ENCODE data around the gene LHFPL4. TPM values are rescaled to one million over a fixed set of nuclear protein-coding genes. Genes with fewer than 3 reads are reported as not detected.
"Not testable (repeated sequence)": the region's sequence is repeated elsewhere in the genome, so short reads cannot be mapped to it uniquely, and the experiment has no call there.

LHFPL4 gene
- polyA plus RNA-seq, 3 donors, result 0.03 TPM; not detected in 1

DNA sequence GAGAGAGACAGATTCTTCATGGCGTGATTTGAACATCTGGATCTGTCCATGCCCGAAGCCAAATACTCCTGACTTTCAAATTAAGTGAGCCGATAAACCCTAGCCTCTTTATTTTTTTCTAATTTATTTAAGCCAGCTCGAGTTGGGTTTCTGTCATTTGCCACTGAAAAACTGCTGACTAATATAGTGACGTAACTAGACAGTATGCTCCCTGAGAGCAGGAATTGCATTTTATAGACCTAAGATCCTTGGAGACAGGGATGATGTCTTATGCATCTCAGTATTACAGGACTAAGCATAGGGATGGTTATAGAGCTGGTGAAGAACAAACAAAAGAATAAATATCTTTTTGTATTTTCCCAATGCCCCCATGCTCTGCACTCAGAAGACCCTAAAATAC, 4.6 kb downstream of the LHFPL4 start:
- no peak for DNase-seq (ENCODE audit: low read depth in 3 of 3, low spot score in 2 of 3)

GRCh38 chr3:9542182-9542581, 11.4 kb downstream of the LHFPL4 start:
- DNase-seq (ENCODE audit: low read depth in 3 of 3, low spot score in 2 of 3), result no peak

- DNase-seq (ENCODE audit: low read depth in 3 of 3, low spot score in 2 of 3), result no peak
These were observed 17.4 kb downstream of the LHFPL4 start for GRCh38 chr3:9536212-9536611.

GRCh38 chr3:9534429-9534828, 19.2 kb downstream of the LHFPL4 start:
- no peak for DNase-seq (ENCODE audit: low read depth in 3 of 3, low spot score in 2 of 3)

- DNase-seq (ENCODE audit: low read depth in 3 of 3, low spot score in 2 of 3), result no peak
These were observed 28.5 kb downstream of the LHFPL4 start for GRCh38 chr3:9525078-9525477.

DNA sequence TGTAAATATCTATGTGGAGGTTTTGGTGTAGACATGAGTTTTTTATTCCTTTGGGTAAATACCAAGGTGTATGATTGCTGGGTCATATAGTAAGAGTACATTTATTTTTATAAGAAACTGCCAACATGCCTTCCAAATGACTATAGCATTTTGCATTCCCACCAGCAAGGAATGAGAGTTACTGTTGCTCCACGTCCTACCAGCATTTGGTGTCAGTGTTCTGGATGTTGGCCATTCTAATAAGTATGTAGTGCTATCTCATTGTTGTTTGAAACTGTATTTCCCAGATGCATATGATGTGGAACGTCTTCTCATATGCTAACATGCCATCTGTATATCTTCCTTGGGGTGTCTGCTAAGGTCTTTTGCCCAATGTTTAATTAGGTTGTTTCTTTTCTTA, 38.7 kb downstream of the LHFPL4 start:
- DNase-seq (ENCODE audit: low read depth in 3 of 3, low spot score in 2 of 3), result no peak

- no peak for DNase-seq (ENCODE audit: low read depth in 3 of 3, low spot score in 2 of 3)
These were observed 39.3 kb downstream of the LHFPL4 start for GRCh38 chr3:9514306-9514705.

DNA sequence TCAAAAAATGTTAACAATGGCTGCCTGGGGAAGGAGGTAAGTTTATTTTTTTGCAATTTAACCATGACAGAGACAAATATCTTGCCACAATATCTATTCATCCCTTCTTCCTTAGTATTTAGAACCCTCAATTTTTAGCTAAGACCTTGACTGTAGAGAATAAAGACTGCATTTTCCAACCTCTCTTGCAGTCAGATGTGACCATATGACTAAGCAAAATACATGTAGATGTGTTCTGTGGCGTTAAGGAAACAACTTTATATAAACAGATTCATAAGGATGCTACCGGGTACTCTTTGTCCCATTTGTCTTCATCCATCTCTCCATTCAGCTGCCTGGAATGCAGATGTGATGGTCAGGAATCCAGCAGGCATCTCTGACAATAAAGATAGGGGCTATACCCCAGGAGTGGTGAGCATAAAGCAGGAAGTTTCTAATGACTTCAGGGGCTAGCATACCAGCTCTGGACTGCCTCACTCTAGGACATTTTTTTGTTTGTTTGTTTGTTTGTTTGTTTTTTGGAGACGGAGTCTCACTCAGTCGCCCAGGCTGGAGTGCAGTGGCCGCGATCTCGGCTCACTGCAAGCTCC, 41.1 kb downstream of the LHFPL4 start:
- DNase-seq (ENCODE audit: low read depth in 3 of 3, low spot score in 2 of 3), result no peak

DNA sequence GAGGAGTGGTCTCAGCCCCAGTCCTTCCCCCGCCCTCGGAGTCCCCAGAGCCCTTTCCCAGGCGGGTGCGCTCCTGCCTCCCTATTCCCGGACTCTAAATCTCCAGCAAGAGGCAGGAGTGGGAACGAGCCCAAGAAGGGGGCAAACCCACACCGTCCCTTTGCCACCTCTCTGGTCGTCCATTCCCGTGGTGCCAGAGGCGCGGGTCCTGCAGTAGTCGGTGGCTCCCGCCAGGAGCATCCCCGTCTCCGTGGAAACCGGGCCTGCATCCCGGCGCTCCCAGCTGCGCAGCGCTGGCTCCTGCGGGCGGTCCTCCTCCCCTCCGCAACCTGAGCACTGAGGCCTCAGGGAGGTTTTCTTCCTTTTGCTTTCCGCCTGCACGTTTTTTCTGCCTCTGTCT, 44.8 kb downstream of the LHFPL4 start:
- no peak for DNase-seq (ENCODE audit: low read depth in 3 of 3, low spot score in 2 of 3)

DNA sequence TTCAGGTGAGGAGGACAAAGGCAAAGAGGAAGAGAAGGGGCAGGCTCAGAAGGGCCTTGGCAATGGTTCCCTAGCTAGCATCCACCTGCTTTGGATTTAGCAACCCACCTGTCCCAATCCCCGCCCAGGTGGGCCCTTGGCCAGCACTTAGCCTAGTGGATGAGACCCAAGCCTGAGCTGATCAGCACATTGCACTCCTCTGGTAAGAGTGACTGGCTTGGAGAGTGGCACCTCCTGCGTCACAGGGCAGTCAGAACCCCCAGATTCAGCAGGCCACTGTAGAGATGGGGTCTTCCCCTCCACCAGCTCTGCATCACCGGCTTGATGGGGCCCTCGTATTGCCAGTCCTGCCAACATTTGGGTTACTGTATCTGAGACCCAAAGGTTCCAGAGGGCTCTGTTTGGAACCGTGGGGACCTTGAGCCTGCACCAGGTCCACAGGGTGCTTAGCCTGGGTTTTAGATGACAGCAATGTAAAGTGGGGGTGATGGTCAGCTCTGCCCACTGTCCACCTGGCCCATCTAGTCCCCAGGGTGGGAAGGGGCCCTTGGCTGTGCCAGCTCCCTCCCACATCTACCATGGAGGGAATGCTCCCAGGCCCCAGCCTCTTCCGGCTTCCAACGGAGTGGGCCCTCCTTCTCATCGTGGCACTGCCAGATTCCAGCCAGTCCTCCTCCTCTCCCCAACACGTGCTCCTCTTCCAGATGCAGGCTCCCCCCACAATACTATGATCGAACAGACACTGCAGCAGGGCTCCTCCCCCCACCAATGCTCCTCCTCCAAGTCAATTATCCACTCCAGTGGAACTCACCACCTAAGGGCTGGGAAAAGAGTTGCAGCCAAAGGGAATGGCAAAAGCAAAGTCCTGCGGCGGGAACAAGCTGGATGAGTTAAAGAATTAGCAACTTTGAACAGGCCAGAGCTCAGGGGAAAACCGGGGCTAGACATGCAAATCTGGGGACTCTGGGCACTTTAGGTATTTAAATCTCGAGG, 45.7 kb downstream of the LHFPL4 start:
- DNase-seq (ENCODE audit: low read depth in 3 of 3, low spot score in 2 of 3), result no peak

DNA sequence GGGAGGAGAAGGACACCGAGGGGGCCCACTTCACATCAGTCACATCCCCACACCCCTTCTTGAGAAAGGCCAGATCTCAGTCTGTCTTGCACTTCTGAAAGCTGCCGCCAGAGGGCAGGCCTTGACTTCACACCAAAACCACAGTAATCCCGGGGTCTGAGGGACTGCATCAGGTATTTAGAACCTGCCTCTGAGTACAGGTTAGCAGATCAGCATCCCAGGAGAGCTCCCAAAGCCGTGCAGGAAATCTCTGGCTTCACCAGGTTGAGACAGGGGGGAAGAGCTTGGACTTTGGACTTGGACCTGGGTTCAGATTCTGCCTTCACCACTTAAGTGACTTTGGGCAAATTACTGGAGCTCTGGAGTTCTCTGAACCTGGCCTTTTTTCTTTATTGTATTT, 50.3 kb downstream of the LHFPL4 start:
- peak; percentile 43 to 50 (median 48) for DNase-seq (ENCODE audit: low read depth in 3 of 3, low spot score in 2 of 3)

DNA sequence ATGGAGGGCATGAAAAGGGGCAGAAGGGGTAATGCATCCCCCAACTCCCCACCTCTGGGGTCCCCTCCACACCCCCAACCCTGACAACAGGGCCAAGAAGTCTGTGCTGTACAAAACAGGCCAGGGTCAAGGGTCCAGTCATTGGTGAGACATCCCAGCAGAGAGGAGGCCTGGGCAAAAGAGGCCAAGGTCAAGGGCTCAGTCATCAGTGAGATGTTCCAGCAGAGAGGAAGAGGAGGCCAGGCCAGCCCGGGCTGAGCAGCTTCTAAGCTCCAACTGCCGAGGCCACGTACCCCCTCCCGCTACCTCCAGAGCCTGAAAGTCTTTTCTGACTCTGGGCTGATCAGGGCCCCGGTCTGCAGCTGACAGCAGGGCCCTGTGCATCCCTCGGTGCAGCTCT, 52.4 kb downstream of the LHFPL4 start:
- DNase-seq (ENCODE audit: low read depth in 3 of 3, low spot score in 2 of 3), result no peak

DNA sequence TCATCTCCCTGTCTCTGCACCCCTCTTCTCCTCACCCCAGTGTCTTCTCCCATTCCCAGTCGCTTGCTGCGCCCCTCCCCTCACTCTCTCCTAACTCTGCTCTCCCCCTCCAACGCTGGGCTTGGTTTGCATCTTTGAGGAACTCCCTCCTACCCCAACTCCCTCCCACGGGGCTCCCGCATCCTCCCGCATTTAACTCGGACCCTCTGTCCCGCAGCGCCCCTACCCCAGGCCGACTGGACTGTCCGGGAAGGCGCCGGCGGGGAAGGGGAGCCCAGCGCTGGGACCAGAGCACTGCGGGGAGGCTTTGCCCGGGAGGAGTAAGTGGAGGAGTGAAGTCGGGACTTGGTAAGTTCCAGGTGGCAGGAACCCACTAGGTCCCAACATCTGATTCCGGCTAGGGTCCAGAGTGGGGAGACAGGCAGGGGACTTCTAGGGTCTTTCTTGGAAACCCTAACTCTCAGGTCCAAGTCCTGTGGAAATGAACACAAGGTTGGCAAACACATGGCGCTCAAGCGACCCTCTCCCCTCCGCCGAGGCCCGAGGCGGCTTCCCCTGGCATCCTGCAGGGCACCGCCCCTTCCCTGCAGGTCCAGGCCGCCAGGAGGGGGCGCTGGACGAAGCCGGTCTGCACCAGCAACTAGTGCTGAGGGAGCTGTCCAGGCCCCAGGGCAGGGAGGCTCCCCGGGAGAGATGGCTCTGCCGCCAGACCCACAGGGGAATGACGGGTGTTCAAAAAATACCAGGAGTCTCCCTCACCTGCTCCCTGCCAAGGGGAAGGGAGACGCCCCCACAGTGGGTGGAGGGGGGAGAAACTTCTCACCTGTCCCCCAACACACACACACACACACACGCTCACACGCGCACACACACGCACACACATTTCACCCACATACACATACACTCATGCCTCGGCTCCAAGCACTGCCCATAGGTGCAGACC, 53.2 kb downstream of the LHFPL4 start:
- peak in 2 of 3 donors; percentile 29 to 43 for DNase-seq (ENCODE audit: low read depth in 3 of 3, low spot score in 2 of 3)

DNA sequence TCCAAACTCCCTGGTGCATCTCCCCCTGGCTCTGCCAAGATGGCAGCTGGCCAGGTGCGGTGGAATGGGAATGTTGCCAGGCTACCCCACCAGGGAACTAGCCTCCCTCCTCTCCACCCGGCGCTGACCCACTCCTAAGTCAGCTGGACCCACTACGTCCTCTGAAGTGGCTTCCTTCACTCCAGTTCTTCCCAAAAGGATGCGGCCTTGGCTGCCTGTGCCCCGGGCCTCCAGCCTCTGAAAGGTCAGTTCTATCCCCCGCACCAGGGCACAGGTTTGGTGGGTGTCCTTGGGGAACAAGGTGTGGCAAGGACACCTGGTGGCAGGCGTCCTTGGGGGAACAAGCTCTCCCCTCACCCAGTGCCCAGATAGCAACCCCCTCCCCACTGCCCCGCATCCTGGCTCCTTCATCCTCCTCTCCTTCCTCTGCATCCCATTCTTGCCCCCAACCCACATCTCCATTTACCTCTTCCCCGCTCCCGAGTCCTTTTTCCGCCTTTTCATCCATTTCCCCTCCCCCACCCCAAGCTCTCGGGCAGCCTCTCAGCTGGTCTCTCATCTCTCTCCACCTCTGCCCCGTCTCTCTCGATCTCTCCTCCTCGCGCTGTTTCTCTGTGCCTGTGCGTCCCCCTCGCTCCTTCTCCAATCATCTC, 54.0 kb downstream of the LHFPL4 start:
- peak in 1 of 3 donors; percentile 4 for DNase-seq (ENCODE audit: low read depth in 3 of 3, low spot score in 2 of 3)

GRCh38 chr3:9498781-9499180, 54.8 kb downstream of the LHFPL4 start:
- DNase-seq (ENCODE audit: low read depth in 3 of 3, low spot score in 2 of 3), result no peak

- DNase-seq (ENCODE audit: low read depth in 3 of 3, low spot score in 2 of 3), result no peak
These were observed 55.6 kb downstream of the LHFPL4 start for GRCh38 chr3:9497821-9498565.

GRCh38 chr3:9496893-9497292, 56.7 kb downstream of the LHFPL4 start:
- DNase-seq (ENCODE audit: low read depth in 3 of 3, low spot score in 2 of 3), result no peak

- DNase-seq (ENCODE audit: low read depth in 3 of 3, low spot score in 2 of 3), result not testable (repeated sequence)
These were observed 59.6 kb downstream of the LHFPL4 start for GRCh38 chr3:9494036-9494435.

GRCh38 chr3:9491506-9491905, 62.1 kb downstream of the LHFPL4 start:
- DNase-seq (ENCODE audit: low read depth in 3 of 3, low spot score in 2 of 3), result no peak

DNA sequence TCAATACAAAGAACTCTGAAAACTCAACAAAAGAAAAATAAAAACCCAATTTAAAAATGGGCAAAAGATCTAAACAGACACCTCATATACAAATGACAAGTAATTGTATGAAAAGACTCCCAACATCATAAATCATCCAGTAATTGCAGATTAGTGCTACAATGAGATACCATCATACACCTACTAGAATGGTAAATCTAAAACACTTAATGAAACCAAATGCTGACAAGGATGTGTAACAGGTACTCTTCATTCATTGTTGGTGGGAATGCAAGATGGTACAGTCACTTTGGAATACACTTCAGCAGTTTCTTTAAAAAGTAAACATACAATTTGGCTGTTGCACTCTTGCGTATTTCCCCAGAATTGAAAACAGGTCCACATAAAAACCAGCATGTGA, 68.4 kb downstream of the LHFPL4 start:
- no peak for DNase-seq (ENCODE audit: low read depth in 3 of 3, low spot score in 2 of 3)
